K562 (cell line): ENCODE data around the gene SRGN. TPM values are rescaled to one million over a fixed set of nuclear protein-coding genes. Genes with fewer than 3 reads are reported as not detected.

Source experiments
- E2F3 ChIP-seq: fragments of 250-450 bp; sonication (Bioruptor Pico); IDR thresholded peaks from 2 replicates; pipeline ENCODE4 v1.4.0; 2020; ENCODE audit warnings: mild to moderate bottlenecking
- MBD2 ChIP-seq: sonication (generic); IDR thresholded peaks from 2 replicates; pipeline ENCODE4 v1.6.1; 2016; ENCODE audit warnings: low read depth, borderline replicate concordance
- MCM2 ChIP-seq: fragments of 450-650 bp; IDR thresholded peaks from 2 replicates; pipeline ENCODE4 v1.6.1; 2017; ENCODE audit warnings: low read depth, mild to moderate bottlenecking
- NCOA4 ChIP-seq: fragments of 450-650 bp; IDR thresholded peaks from 2 replicates; pipeline ENCODE4 v1.6.1; 2018; ENCODE audit warnings: mild to moderate bottlenecking; ENCODE audit not compliant: partially characterized antibody
- NR2F6 ChIP-seq: fragments of 450-650 bp; formaldehyde crosslinking; IDR thresholded peaks from 2 replicates; pipeline ENCODE4 v1.4.0; 2020; ENCODE audit warnings: mild to moderate bottlenecking
- TCF7L2 ChIP-seq: fragments of 150-350 bp; IDR thresholded peaks from 2 replicates; pipeline ENCODE4 v1.6.1; 2016; ENCODE audit warnings: low read depth, mild to moderate bottlenecking, low read length, moderate library complexity
- THAP7 ChIP-seq: fragments of 250-450 bp; sonication (Bioruptor Pico); IDR thresholded peaks from 2 replicates; pipeline ENCODE4 v1.5.0; 2021
- TOE1 ChIP-seq, 2 experiments: fragments of 450-650 bp in 1 of 2; sonication (generic) in 1 of 2; formaldehyde crosslinking in 1 of 2; IDR thresholded peaks; 2 replicates each; pipeline versions ENCODE4 v1.7.1 to v1.8.0; 2016 to 2022; ENCODE audit warnings: borderline replicate concordance in 2 of 2, mild to moderate bottlenecking in 2 of 2, antibody characterized with exemption in 1 of 2, inconsistent platforms in 1 of 2, low read depth in 1 of 2, missing genetic modification reagents in 1 of 2, moderate library complexity in 1 of 2
- TSHZ1 ChIP-seq: fragments of 250-450 bp; sonication (Bioruptor Pico); IDR thresholded peaks from 2 replicates; pipeline ENCODE4 v1.4.0; 2020; ENCODE audit warnings: mild to moderate bottlenecking, moderate library complexity
- UBTF ChIP-seq, 2 experiments: IDR thresholded peaks; 2 replicates each; pipeline ENCODE4 v1.6.1; 2012; ENCODE audit warnings: improper control_type of control experiment in 2 of 2, low read depth in 2 of 2, low read length in 2 of 2, borderline replicate concordance in 1 of 2
- ZBED1 ChIP-seq: IDR thresholded peaks from 2 replicates; pipeline ENCODE4 v1.6.1; 2014
- ZNF512 ChIP-seq: IDR thresholded peaks from 2 replicates; pipeline ENCODE4 v1.6.1; 2016; ENCODE audit warnings: missing genetic modification characterization, missing compliant biosample characterization
- polyA plus RNA-seq, 8 experiments: library from polyadenylated mRNA; depleted of rRNA in 4 of 8; stranded (reverse) in 5 of 8; unstranded in 3 of 8; fragments of >200 nt; fragmentation: Nextera tagmentation in 2 of 8; fragmentation: Illumina TruSeq in 1 of 8; extraction: Ambion mirVana in 2 of 8; extraction: Trizol in 1 of 8; gene quantifications; 2 replicates each; pipeline versions ENCODE4 v1.2.1 to v1.2.3, GENCODE V29; 2011 to 2014; ENCODE audit warnings: inconsistent platforms in 1 of 8, missing spikeins in 1 of 8
- total RNA-seq, 7 experiments: library from RNA; depleted of rRNA in 6 of 7; stranded (reverse); fragments of >200 nt in 6 of 7; fragmentation: Illumina TruSeq in 2 of 7; extraction: Trizol in 2 of 7; gene quantifications; 2 replicates each; pipeline versions ENCODE4 v1.2.1 to v1.2.3, GENCODE V29; 2011 to 2021; ENCODE audit warnings: low replicate concordance in 1 of 7

SRGN gene
- total and polyA plus RNA-seq, 9 of the 15 experiments (the other 6 are each of a cell fraction or from before 2014, with no cell fraction given) = 136 to 304 (median 180) TPM

GRCh38 chr10:69123747-69124562, 36.1 kb downstream of the SRGN start, which contains the start of gene VPS26A (continued):
- peak; percentile 100 for TF ChIP-seq TOE1 (IDR thresholded peaks at IDR 0.05; ENCODE audit: borderline replicate concordance)
- TF ChIP-seq TOE1 (CRISPR knock-in tag; IDR thresholded peaks at IDR 0.05; ENCODE audit: borderline replicate concordance, low read depth) = 0 out of 2 replicates have a peak, but pooled peaks have one; percentile 76
- 0 out of 2 replicates have a peak, but pooled peaks have one; percentile 53 for TF ChIP-seq MBD2
- TF ChIP-seq MCM2 = no peak
- no peak for TF ChIP-seq TCF7L2
- TF ChIP-seq E2F3 (CRISPR knock-in tag) = no peak
- no peak for TF ChIP-seq NCOA4
- TF ChIP-seq TSHZ1 = no peak
- TF ChIP-seq UBTF (IDR thresholded peaks at IDR 0.05; ENCODE audit: borderline replicate concordance in 1 of 2, low read depth in 2 of 2, low read length in 2 of 2) = peak; percentile 84 to 88; a peak in 3 of 4 replicates
- TF ChIP-seq NR2F6 = 0 out of 2 replicates have a peak, but pooled peaks have one; percentile 64
- no peak for TF ChIP-seq ZBED1
- TF ChIP-seq THAP7 (CRISPR knock-in tag) = no peak
- no peak for TF ChIP-seq ZNF512 (tag)
